ENCODE measurements around the gene DOCK10. TPM values are rescaled to one million over a fixed set of nuclear protein-coding genes. Genes with fewer than 3 reads are reported as not detected.
"Not testable (repeated sequence)": the region's sequence is repeated elsewhere in the genome, so short reads cannot be mapped to it uniquely, and the experiment has no call there.

Gene DOCK10
- total RNA-seq, 1 experiment from 2014 or later, result 23.9 TPM

DNA sequence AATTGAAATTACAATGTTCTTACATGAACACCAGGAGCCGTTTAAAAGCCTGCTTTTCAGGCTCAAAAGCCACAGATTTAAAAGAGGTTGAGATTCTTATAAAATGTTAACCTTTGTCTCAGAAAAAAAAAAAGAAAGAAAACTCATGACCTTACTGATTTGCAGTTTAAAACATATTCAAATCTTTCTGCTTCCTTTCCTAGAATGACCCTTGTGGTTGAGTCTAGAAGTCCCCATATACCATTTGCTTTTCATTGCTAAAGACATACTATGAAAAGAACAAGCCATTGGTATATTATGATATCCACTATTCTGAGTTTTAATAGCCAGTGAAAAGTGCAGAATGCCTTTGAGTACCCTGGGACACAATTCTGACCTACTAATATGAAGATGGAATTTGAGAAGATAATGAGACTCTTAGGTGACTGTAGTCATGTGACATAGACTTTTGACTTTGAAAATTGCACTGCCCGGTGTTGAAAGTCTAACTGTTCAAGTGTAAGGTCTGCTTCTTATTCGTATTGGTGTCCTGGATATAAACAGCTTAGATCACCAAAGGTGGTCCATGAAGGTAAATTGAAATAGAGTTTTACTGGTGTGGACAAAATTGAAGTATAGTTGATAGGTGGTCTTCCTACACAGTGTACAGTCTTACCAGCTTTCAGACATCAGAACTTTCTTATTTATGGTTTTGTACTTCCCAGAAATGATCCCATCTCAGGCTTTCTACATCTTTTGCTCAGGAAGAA, 117.0 kb downstream of the DOCK10 start:
- DNase-seq (ENCODE audit: extremely low read depth, low read depth), result no peak

DNA sequence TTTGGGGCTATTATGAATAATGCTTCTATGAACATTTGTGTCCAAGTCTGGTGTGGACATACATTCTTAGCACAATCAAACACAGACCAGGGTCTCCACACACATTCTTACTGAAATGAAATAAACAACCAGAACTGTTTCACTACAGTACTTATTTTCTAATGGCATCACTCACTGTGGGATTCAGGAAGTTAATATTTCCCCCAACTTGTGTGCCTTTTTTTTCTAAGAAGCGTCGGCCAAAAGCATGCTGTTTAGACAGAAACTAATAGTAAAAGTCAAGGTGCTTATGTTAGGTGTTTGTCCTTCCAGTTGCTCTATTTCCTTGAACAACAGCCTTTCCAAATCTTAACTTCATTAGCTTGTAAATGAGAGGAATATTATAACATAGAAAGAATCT, 117.6 kb downstream of the DOCK10 start:
- no peak for DNase-seq (ENCODE audit: extremely low read depth, low read depth)

DNA sequence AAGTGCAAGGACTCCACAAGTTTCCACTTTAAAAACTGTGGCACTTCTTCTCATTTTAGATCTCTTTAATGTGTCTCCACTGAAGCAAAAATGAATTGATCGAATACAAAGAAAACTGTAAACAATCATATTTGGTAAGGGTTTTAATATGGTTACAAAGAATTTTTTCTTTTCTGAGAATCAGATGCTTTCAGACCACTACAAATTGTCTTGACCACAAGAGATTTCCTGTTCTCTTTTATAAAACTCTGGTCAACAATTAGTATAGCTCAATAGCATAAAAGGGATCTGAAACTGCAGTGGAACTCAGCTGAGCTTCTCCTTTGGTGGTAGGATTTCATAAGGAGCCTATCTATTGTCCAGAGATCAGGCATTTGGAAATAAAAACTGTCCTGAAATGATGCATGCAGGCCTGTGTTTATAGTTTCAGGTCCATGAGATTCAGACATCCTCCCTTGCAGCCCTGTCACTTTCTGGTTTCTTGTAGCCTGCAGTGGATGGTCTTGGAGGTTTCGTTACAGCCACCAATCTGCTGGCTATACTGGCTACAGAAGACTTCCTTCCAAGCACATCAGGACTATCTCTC, 120.0 kb downstream of the DOCK10 start:
- DNase-seq (ENCODE audit: extremely low read depth, low read depth), result no peak

DNA sequence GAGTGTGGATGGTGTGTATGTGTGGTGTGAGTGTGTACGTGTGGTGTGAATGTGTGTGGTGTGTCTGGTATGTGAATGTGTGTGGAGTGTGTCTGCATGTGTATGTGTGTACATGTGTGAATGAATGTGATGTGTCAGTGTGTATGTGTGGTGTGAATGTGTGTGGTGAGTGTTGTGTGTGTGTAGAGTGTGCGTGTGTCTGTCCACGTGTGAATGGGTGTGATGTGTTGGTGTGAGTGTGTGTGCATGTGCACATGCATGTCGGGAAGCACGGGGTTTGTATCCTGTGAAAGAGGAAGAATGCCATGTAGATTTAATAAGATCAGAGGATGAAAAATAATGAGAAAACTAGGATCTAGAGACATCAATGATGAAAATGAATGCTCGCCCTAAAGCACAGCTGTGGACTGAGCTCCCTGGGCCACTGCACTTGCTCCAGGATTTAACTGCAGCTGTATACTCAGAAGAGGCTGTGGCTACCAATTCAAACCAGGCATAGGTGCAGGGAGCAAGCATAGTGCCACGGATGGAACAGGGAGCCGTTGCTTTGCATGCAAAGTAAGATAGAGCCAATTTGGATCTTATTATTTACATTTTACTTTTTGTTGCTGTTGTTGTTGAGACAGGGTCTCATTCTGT, 122.7 kb downstream of the DOCK10 start:
- no peak for DNase-seq (ENCODE audit: extremely low read depth, low read depth)

DNA sequence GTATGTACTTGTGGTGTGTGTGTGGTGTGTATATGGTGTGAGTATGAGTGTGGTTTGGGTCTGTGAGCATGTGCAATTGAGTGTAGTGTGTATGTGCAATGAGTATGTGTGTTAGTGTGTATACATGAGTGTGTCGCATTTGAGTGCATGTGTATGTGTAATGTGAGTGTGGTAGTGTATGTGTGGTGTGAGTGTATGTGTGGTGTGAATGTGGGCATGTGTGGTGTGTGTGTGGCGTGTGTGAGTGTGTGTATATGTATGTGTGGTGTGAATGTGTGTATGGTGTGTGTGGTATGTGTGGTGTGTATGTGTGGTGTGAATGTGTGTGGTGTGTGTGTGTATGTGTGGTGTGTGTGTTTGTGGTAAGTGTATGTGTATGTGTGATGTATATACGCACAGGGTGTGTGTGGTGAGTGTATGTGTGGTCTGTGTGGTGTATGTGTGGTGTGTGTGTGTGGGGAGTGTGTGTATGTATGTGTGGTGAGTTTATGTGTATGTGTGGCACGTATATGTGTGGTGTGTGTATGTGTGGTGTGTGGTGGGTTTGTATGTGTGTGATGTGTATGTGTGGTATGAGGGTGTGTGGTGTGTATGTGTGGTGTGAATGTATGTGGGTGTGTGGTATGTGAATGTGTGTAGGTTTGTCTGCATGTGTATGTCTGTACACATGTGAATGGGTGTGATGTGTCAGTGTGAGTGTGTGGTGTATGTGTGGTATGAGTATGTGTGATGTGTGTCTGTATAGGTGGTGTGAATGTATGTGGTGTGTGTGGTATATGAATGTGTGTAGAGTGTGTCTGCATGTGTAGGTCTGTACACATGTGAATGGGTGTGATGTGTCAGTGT, 123.4 kb downstream of the DOCK10 start:
- DNase-seq (ENCODE audit: extremely low read depth, low read depth), result no peak

DNA sequence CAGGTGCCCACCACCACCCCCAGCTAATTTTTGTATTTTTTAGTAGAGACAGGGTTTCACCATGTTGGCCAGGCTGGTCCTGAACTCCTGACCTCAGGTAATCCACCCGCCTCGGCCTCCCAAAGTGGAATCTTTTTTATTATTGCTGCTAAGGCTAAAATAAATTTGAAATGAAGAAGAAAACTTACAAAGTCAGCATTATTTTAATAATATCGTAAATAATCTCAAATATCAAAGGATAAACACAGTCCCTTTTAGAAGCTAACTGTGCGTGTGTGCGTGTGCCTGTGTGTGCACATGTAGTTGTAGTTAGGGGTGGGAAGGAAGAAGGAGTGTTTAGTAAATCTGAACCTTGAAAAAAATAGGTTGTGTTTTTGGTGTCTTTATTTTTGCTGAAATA, 125.0 kb downstream of the DOCK10 start:
- DNase-seq (ENCODE audit: extremely low read depth, low read depth), result not testable (repeated sequence)

- no peak for DNase-seq (ENCODE audit: extremely low read depth, low read depth)
Observed at GRCh38 chr2:224915136-224915535, 127.1 kb downstream of the DOCK10 start.

- DNase-seq (ENCODE audit: extremely low read depth, low read depth), result no peak
Observed at GRCh38 chr2:224910574-224910925, 131.7 kb downstream of the DOCK10 start.

GRCh38 chr2:224909885-224910573, 132.2 kb downstream of the DOCK10 start:
- peak; percentile 82 for DNase-seq (ENCODE audit: extremely low read depth, low read depth)

- DNase-seq (ENCODE audit: extremely low read depth, low read depth), result no peak
Observed at GRCh38 chr2:224908818-224909217, 133.4 kb downstream of the DOCK10 start.

- no peak for DNase-seq (ENCODE audit: extremely low read depth, low read depth)
Observed at GRCh38 chr2:224904381-224904780, 137.9 kb downstream of the DOCK10 start.

GRCh38 chr2:224903621-224904020, 138.6 kb downstream of the DOCK10 start:
- no peak for DNase-seq (ENCODE audit: extremely low read depth, low read depth)

DNA sequence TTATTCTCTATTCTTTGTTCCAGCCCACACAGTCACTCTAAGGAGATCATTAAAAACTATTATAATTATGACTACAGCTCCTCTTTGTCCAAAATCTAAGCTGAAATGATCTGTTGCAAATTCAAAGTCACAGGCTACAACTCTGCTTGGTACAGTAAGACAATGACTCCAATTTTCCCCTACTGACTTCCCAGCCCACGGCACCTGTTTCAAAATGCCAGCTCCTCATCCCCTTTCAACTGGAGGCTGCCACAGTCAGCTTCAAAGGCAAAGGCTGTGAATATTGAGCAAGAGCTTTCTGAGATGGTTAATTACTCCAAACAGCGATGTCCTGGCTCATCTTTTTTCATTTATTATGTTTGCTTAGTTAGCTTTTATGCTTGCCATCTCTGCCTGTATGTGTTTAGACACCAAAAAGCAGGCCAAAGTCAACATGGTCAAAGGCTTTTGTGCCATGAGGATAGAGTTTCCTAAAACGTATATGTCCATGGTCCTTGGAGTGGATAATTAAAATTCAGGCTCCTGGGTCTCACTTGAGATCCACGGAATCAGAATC, 141.1 kb downstream of the DOCK10 start:
- no peak for DNase-seq (ENCODE audit: extremely low read depth, low read depth)

DNA sequence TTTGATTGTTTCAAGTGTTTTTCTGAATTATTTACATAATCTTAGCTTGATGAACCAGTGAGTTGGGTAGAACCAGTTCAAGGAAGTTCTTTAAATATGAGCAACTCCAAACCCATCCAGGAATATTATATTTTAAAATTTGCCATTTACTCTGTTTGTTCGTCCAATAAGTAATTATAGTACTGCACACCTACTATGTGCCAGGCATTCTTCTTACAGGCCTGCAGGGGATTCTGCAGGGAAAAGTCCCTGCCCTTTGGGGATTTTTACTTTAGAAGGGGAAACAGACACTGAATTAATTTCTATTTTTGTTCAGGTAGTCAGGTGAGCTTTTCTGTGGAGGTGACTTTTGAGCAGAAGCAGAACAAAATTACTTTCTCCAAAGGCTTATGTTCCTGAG, 146.9 kb downstream of the DOCK10 start:
- DNase-seq (ENCODE audit: extremely low read depth, low read depth), result no peak

GRCh38 chr2:224894356-224894755, 147.9 kb downstream of the DOCK10 start:
- no peak for DNase-seq (ENCODE audit: extremely low read depth, low read depth)

DNA sequence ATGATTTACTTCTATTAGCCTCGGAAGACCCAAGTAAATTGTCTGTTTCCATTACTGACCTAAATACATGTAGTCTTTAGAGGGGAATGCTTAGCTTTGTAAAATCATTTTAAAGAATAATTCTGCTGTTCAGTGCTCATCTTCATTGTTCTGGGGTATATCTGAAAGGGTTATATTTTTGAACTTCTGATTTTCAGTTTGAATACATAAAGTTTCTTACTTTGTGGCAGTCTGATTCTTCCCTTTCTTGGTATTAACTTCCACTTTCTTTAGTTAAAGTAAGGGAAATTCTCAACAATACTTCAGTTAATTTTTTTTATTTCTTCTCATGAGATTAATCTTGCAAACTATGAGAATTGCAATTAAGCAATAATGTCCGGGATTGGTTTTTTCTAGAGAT, 148.4 kb downstream of the DOCK10 start:
- DNase-seq (ENCODE audit: extremely low read depth, low read depth), result no peak

GRCh38 chr2:224892574-224893204, 149.6 kb downstream of the DOCK10 start:
- DNase-seq (ENCODE audit: extremely low read depth, low read depth), result no peak

DNA sequence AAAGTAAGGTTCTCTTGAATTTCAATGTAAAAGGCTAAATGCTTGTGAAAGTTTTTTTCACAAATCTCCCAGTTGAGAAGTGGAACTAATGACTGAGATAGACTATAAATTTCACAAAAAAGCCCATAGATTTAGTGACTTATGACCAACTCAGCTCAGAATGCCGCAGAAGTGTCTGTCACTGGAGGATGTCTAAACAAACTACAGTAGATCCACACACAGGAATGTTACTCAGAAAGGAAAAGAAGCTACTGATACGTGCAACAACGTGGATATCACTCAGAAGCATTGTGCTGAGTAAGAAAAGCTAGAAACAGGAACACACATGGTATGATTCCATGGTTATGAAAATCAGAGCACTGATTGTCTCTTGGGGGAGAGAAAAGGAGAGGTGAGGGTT, 151.9 kb downstream of the DOCK10 start:
- no peak for DNase-seq (ENCODE audit: extremely low read depth, low read depth)

DNA sequence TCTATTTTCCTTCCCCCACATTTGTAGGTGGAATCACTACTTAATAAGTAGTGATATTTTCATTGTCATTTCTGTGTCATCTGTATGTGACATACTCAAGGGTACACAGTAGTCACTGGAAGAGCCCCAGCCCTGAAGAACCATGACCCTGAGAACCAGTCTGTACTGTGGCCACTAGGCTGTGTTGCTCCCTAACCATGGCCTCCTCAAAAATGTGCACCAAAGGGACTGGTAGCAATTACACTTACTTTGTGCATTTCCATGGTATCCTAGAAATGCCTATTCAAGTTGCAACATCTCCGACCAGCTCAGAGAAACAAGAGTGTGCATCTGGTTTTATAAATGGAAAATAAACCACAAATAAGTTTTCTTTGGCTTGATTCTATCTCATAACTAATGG, 155.1 kb downstream of the DOCK10 start:
- DNase-seq (ENCODE audit: extremely low read depth, low read depth), result no peak
